HG02938 (cell line): ENCODE data around the gene ITSN1.
"Not testable (repeated sequence)": the region's sequence is repeated elsewhere in the genome, so short reads cannot be mapped to it uniquely, and the experiment has no call there.

Experiments
- ATAC-seq: cut with Tn5 transposase; IDR thresholded peaks from one replicate; pipeline ENCODE4 v1.9.1; 2021; ENCODE audit warnings: mild to moderate bottlenecking, moderate library complexity; ENCODE audit not compliant: unreplicated experiment

Gene ITSN1

DNA sequence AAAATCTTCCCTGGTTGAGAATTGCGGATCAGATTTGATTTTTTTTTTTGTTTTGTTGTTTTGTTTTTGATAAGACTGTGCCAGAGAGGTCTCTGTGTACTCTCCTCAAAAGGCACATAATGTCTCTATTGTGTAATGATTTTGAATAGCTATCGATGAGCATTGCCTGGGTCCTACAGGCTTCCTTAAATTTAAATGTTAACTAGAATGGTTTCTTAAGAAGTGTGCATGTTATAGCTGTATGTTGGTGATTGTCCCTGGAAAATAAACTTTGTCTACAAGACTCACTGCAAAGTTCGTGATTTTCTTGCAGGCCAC, 121.2 kb downstream of the ITSN1 start:
- ATAC-seq, result no peak

DNA sequence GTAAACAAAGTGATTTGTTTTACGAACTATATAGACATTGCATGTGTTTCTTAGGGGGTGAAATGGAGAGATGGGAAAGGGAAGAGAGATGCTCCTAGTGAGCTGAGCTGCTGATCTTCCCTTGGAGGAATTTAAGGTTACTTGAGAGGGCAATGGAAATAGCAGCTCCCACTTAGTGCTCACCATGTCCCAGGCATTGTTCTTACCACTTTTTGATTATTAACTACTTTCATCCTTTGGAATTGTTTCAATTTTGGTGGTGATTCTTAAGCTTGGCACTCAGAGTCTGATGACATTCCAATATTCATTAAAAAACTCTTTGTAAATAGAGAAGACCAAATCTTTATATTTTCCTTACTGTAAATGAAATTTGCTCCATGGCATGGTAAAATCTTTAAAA, 124.9 kb downstream of the ITSN1 start:
- no peak for ATAC-seq

- ATAC-seq, result no peak
Observed at GRCh38 chr21:33767960-33768359, 125.7 kb downstream of the ITSN1 start.

DNA sequence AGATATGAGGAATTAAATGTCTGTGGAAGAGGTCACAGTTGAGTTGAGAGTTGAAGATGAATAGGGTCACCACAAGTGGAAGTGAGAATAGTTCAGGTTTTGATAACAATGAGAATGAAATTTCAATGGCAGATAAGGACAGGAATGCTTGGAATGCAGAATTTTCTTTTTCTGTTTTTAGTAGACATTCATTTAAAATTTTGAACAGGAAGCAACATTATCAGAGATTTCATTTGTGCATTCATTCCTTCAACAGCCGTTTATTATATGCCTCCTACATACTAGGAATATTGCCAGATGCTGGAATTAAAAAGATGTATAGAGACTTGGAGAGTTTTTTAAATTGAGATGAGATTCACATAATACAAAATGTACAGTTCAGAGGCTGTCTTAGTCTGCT, 126.8 kb downstream of the ITSN1 start:
- ATAC-seq, result no peak

DNA sequence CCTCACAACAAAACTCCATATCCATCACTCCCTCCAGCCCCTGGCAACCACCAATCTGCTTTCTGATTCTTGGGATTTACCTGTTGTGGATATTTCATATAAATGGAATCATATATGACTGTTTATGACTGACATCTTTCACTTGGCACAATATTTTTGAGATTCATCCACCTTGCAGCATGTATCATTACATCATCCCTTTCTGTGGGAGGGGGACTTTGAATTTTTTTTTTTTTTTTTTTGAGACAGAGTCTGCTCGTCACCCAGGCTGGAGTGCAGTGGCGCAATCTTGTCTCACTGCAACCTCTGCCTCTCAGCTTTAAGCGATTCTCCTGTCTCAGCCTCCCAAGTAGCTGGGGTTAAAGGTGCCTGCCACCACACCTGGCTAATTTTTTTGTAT, 128.2 kb downstream of the ITSN1 start:
- ATAC-seq, result no peak

DNA sequence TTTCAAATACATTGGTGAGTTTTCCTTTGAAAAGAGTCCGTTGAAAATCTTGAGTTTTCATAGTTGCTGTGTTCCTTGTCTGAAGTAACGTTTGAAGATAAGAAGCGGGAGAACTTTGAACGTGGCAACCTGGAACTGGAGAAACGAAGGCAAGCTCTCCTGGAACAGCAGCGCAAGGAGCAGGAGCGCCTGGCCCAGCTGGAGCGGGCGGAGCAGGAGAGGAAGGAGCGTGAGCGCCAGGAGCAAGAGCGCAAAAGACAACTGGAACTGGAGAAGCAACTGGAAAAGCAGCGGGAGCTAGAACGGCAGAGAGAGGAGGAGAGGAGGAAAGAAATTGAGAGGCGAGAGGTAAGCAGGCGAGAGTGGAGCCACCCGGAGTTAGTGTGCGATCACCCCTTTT, 129.7 kb downstream of the ITSN1 start:
- no peak for ATAC-seq

GRCh38 chr21:33774551-33774950, 132.2 kb downstream of the ITSN1 start:
- no peak for ATAC-seq

- no peak for ATAC-seq
Observed at GRCh38 chr21:33775100-33775828, 133.0 kb downstream of the ITSN1 start.

DNA sequence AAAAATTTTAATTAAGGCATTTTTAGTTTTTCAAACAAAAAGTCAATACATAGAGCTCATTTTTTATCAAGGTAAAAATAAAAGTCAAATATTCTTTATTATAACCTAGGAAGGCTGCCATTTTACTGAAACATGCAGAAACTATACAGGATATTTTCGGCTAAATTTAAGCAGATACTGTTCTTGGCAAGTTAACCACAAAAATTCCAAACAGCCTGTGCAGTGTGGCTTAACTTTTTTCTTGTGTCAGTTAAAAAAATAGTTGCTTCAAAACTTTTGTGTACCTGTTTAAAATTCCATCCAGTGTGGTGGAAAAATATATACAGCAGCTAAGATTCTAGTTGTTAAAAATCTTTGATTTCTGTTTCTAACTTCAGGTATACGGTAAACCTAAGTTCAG, 138.3 kb downstream of the ITSN1 start:
- ATAC-seq, result no peak

GRCh38 chr21:33781121-33781520, 138.8 kb downstream of the ITSN1 start:
- ATAC-seq, result no peak

DNA sequence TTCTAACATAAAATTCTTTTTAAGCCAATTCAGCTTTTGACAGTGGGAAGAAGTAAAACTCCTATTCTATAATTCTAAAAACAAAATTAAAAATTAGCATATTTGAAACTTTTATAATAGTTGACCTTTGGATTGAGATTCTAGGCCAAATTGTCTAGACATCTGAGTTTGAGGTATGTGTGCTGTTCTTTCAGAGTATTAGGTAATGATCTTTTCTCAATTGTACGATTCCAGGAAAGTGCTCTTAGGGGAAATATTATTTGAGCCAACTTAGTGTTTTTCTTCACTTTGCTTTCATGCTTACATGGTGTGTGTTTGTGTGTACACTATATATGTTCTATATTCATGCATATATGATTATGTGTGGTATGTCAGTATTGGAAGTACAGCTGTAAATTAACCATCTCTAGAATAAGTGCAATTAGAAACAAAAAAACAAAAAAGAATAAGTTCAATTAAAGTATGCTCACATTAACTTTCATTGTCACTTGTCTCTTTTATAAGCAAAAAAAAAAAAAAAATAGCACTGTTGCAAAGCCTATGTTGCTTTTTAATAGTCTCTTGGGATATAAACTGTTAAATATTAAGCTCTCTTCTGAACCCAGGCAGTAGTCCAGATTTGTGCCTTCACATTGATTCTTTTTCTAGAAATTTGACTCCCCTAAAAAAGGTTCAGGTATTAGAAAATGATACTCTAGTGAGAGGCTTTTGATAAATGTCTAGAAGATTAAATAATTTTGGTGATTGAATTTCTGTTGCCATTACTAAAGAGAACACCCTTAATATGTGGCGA, 141.1 kb downstream of the ITSN1 start:
- no peak for ATAC-seq

GRCh38 chr21:33787431-33787830, 145.1 kb downstream of the ITSN1 start:
- no peak for ATAC-seq

DNA sequence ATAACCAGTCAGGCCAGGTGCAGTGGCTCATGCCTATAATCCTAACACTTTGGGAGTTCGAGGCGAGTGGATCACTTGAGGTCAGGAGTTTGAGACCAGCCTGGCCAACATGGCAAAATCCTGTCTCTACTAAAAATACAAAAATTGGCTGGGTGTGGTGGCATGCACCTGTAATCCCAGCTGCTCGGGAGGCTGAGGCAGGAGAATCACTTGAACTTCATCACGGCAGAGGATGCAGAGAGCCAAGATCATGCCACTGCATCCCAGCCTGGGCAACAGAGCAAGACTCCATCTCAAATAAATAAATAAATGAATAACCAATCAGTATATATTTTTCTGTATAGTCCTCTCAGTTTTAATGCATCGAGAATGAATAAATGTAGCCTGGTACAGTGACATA, 146.1 kb downstream of the ITSN1 start:
- not testable (repeated sequence) for ATAC-seq

DNA sequence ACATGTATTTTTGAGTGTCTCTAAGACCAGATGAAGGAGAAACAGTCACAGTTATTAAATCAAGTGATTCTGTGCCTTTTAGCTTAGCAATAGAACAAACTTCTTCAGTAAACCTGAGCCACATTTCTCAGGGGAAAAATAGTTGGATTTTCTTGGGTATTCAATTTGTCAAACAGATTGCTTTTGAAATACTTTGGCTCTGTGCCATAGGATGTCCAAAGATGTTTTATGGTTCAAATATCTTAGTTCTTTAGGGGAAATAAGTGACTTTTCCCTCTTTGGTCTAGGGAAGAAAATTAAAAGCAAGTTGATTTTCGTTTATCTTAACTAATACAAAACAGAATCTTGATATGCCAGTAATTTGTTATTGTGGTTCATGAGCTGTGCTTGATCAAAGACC, 147.4 kb downstream of the ITSN1 start:
- no peak for ATAC-seq

DNA sequence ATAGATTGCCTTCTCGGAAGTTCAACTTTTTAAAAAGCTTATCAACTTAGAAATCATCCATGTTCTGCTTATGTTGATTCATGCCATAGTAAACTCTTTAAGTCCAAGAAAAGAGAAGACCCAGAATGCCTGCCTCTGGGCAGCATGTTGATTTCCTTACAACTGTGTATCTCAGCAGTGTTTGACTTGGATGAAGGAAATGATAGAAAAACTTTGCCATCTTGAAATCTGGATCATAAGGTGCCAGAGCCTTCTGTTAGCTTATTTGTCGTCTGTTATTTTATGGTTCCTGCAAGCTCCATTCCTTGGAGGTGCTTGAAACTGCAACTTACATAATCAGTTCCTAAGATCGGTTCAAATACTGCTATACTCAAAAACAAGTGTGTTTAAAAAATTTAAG, 148.8 kb downstream of the ITSN1 start:
- ATAC-seq, result no peak

GRCh38 chr21:33794596-33794995, 152.3 kb downstream of the ITSN1 start:
- no peak for ATAC-seq

DNA sequence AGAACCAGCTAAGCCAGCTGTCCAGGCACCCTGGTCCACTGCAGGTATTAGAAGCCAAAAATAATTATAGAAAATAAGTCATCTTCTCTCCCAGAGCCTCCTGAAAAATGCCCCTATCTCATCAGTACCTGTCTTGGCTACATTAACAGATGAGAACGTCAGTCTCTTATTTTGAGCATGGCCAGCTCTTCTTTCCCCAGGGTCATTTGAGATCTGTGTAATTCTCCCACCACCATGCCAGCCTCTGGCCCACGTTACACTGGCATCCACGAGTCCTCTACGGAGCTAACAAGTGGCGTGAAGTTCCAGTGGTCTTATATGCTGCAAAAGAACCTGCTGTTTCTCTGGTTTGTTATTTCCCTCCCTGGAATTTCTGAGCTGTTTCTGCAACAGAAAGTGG, 155.3 kb downstream of the ITSN1 start:
- no peak for ATAC-seq

GRCh38 chr21:33799378-33800090, 157.2 kb downstream of the ITSN1 start:
- no peak for ATAC-seq

- ATAC-seq, result no peak
Observed at GRCh38 chr21:33800753-33801423, 158.6 kb downstream of the ITSN1 start.

DNA sequence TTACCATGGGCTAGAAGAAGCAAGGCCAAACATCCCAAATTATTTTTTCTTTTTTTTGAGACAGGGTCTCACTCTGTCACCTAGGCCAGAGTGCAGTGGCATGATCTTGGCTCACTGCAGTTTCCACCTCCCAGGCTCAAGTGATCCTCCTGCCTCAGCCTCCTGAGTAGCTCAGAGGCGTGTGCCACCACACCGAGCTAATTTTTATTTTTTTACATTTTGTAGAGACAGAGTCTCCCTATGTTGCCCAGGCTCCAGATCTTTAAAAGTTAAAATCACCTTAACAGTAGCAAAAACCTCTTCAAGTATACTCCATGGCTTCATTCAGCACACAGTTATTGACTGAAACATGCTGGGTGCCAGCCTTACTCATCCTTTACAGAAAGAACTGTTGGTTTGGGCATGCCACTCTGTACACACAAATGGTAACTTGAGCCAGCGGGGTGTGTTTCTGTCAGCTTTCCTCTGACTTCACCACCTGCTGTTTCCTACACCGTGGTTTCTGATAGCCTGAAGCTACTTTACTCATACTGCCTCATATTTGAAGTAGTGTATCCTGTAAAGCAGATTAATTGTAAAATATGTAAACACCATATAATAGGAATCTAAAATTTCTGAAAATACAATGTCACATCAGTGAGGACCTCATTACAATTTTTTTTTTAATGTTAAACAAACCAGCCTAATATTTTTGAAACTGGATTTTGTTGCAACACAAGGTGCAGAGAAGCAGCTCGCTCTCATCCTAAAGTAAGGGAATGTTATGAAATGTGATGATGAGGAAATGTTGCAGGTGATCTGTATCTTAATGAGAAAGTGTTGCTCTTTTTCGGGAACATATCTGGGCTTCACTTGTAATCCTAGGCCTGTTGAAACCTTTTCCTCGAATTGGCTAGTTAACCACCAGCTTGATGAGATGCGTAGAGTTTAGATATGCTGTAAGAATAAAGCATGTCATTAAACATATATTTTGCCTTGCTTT, 159.4 kb downstream of the ITSN1 start:
- ATAC-seq, result no peak
